SJSA1 (cell line): Measurements from ENCODE around the gene ANXA2. TPM values are rescaled to one million over a fixed set of nuclear protein-coding genes. Genes with fewer than 3 reads are reported as not detected.
"Not testable (repeated sequence)": the region's sequence is repeated elsewhere in the genome, so short reads cannot be mapped to it uniquely, and the experiment has no call there.

Experiments used
- DNase-seq, 2 experiments: peaks; one replicate each; pipeline ENCODE4 v3.0.0-alpha.2; 2015 to 2020; ENCODE audit warnings: low spot score in 2 of 2, low read depth in 1 of 2
- H3K27ac ChIP-seq: fragments of 250-450 bp; sonication (Bioruptor Pico); 2 replicates; pipeline ENCODE4 v1.5.1; 2020; ENCODE audit warnings: mild to moderate bottlenecking, moderate library complexity
- H3K27me3 ChIP-seq: fragments of 250-450 bp; sonication (Bioruptor Pico); replicated peaks from 2 replicates; pipeline ENCODE4 v1.5.1; 2020; ENCODE audit warnings: mild to moderate bottlenecking, moderate library complexity
- H3K36me3 ChIP-seq: fragments of 250-450 bp; sonication (Bioruptor Pico); 2 replicates; pipeline ENCODE4 v1.5.1; 2020; ENCODE audit warnings: mild to moderate bottlenecking
- H3K4me1 ChIP-seq: fragments of 250-450 bp; sonication (Bioruptor Pico); replicated peaks from 2 replicates; pipeline ENCODE4 v1.6.1; 2021; ENCODE audit warnings: mild to moderate bottlenecking
- H3K4me3 ChIP-seq: fragments of 250-450 bp; sonication (Bioruptor Pico); 2 replicates; pipeline ENCODE4 v1.5.1; 2020; ENCODE audit warnings: mild to moderate bottlenecking
- H3K9me3 ChIP-seq: fragments of 250-450 bp; sonication (Bioruptor Pico); replicated peaks from 2 replicates; pipeline ENCODE4 v1.5.1; 2020; ENCODE audit warnings: mild to moderate bottlenecking
- total RNA-seq: library from RNA; depleted of rRNA; stranded (reverse); fragments of >200 nt; shearing (Covaris generic); gene quantifications from 2 replicates; pipeline ENCODE4 v1.2.3, GENCODE V29; 2014

The ANXA2 gene
- total RNA-seq, 1 experiment from 2014 or later: 3,434 TPM

GRCh38 chr15:60404351-60404750 is 6.6 kb upstream of the ANXA2 start:
- H3K27ac ChIP-seq, H3K27me3 ChIP-seq, DNase-seq, H3K4me3 ChIP-seq, H3K9me3 ChIP-seq, H3K36me3 ChIP-seq: not testable (repeated sequence)
- H3K4me1 ChIP-seq: peaks cover 72% of the 10 kb centered on the region

DNA sequence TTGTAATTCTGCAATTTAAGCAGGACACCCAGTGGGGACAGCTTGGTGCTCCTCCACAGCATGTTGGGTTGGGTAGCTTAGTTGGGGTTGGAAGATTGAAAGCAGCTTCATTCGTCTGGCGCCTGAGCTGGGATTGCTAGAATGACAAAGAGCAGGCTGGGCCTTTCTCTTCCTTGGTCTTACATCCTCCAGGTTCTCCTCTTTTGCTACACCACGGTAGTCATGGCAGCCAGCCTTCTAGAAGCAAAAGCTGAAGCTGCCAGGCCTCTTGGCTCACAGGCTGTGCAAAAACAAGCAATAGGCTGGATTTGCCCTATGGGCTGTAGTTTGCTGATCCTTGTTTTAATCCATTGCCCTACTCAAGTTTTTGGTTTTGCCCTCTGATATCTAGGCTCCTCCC is 3.2 kb upstream of the ANXA2 start:
- Histone ChIP-seq H3K4me3 (no peak overlapping the region), H3K27me3 (no peaks in the 10 kb centered on the region), H3K36me3 (peaks cover 19% of the 10 kb centered on the region), H3K9me3 (no peaks in the 10 kb centered on the region), H3K27ac (peak overlapping the region; percentile 99; the same call in 1 of the 2 replicates), H3K4me1 (peaks cover 52% of the 10 kb centered on the region)
- no peak for DNase-seq

GRCh38 chr15:60399931-60400330 is 2.1 kb upstream of the ANXA2 start:
- Histone ChIP-seq H3K27me3 (no peaks in the 10 kb centered on the region), H3K4me3 (no peak overlapping the region), H3K36me3 (peaks cover 29% of the 10 kb centered on the region), H3K4me1 (peaks cover 61% of the 10 kb centered on the region), H3K27ac (peak overlapping the region; percentile 99), H3K9me3 (no peaks in the 10 kb centered on the region)
- DNase-seq: peak in 1 of 2 experiments; percentile 78

DNA sequence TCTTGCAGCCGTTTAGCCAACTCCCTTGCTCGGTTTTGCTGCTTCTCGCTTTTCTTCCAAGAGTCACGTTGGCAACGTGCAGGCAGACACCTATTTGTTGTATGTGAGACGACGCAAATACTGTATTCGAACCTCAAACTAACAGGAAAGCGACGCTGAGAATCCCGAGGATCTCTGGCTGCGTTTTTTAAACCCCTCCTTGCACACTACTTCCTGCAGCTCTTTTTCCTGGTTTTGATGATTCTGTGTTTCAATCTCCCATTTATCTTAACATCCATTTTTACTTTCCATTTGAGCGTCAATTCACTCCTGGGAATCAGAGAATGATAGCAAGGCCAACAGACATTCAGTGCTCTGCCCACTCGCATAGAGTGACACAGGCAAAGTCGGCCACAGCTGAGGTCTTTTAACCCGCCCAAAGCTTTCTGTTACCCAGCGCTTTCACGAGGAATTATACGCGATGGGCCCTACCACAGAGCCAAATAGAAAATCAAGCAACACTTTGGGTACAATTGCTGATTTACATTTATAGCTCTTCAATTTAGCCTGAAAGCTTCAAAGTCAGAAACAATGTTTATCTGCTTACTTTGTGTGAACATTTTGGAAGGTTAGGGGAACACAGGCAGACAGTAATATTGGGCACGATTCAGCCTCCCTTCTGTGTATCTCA is 1.6 kb upstream of the ANXA2 start:
- Histone ChIP-seq H3K9me3 (no peaks in the 10 kb centered on the region), H3K36me3 (peaks cover 34% of the 10 kb centered on the region), H3K4me1 (peaks cover 66% of the 10 kb centered on the region), H3K27ac (peak overlapping the region; percentile 99), H3K27me3 (no peaks in the 10 kb centered on the region), H3K4me3 (no peak overlapping the region)
- peak in 1 of 2 experiments; percentile 51 for DNase-seq

- Histone ChIP-seq H3K4me3 (peak overlapping the region; percentile 83), H3K27me3 (no peaks in the 10 kb centered on the region), H3K4me1 (peaks cover 76% of the 10 kb centered on the region), H3K36me3 (peaks cover 53% of the 10 kb centered on the region), H3K9me3 (no peaks in the 10 kb centered on the region), H3K27ac (peak overlapping the region; percentile 99)
- DNase-seq: peak; percentile 84 to 86
These were observed 621 bp downstream of the ANXA2 start for GRCh38 chr15:60396958-60397771.

- Histone ChIP-seq H3K36me3 (peaks cover 59% of the 10 kb centered on the region), H3K4me1 (peaks cover 77% of the 10 kb centered on the region), H3K27ac (peak overlapping the region; percentile 99), H3K27me3 (no peaks in the 10 kb centered on the region), H3K9me3 (no peaks in the 10 kb centered on the region), H3K4me3 (peak overlapping the region; percentile 83)
- DNase-seq: peak; percentile 48 to 53
These were observed 1.2 kb downstream of the ANXA2 start for GRCh38 chr15:60396560-60396957.

DNA sequence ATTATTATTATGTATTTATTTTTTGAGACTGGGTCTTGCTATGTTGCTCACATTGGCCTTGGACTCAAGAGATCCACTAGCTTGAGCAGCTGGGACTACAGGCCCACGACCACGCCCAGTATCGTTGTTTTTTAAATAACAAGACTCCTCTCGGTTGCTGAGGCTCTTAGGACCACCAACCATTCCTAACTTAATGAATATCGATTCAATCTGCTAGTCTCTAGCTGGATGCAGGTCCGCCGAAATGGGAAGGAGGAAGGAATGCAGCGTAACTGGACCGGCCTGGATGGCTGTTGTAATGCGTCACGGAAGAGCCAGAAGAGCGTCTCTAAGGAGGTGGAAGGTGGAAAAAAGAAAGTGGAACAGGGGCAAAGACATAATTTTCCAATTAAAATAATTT is 1.7 kb downstream of the ANXA2 start:
- Histone ChIP-seq H3K4me1 (peaks cover 77% of the 10 kb centered on the region), H3K27me3 (no peaks in the 10 kb centered on the region), H3K9me3 (no peaks in the 10 kb centered on the region), H3K36me3 (peaks cover 63% of the 10 kb centered on the region), H3K27ac (peak overlapping the region; percentile 99), H3K4me3 (peak overlapping the region; percentile 83)
- peak; percentile 37 to 61 for DNase-seq

DNA sequence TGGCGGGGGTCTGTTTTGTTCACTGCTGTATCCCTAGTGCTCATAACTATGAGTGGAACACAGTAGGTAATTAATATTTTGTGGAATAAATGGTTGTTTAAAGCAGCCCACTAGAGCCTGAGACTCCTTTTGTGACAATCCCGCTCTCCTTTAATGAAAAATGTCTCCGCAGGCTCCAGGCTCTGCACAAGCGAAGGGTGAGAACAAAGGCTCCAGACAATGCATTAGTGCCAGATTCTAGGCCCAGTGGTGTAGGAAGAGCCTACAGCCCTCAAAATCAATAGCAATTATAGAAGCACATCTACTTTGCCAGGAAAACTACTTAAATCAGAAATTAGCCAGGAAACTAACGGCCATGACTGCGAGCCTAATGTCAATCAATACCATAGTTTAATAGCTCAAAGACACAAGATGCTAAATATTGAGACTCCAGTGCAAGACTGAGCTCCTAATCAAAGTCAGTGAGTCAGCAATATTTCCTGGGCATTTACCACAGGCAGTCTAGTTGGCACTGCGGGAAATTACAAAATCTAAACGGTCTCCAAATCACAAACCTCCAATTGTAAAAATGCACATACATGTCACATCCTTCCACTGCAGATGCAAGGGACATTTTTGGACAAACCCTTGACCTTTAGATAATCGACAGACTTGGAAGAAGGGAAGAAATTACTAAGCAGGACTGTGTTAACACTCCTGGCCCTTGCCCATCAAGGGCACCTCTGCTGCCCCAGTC is 2.3 kb downstream of the ANXA2 start:
- Histone ChIP-seq H3K4me1 (peaks cover 77% of the 10 kb centered on the region), H3K36me3 (peaks cover 70% of the 10 kb centered on the region), H3K27me3 (no peaks in the 10 kb centered on the region), H3K27ac (peak overlapping the region; percentile 99), H3K4me3 (peak overlapping the region; percentile 83), H3K9me3 (no peaks in the 10 kb centered on the region)
- DNase-seq: peak in 1 of 2 experiments; percentile 30

DNA sequence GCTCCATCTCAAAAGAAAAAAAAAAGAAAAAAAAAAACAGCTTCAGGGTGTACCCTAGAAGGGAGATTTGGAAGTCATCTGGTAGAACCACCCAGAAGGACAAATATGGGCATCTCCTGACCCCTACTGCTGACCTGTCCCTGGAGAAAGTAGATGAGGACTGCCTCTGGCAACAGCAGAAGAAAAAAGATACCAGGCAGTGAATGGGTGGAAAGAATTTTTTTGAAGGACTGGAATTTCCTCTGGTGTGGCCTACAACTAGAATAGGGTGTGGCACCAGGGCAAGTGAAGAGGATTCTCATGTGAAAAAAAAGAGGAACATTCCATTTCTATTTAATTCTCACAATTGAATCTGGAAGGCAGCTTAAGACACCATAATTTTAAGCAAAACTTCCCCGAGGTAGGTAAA is 3.1 kb downstream of the ANXA2 start:
- H3K4me1 ChIP-seq: peaks cover 77% of the 10 kb centered on the region
- H3K4me3 ChIP-seq: peak overlapping the region; percentile 83
- DNase-seq: peak; percentile 67 to 83
- H3K36me3 ChIP-seq: peaks cover 77% of the 10 kb centered on the region
- H3K27me3 ChIP-seq: no peaks in the 10 kb centered on the region
- no peaks in the 10 kb centered on the region for H3K9me3 ChIP-seq
- peak overlapping the region; percentile 99 for H3K27ac ChIP-seq

GRCh38 chr15:60392986-60393790 is 4.6 kb downstream of the ANXA2 start:
- Histone ChIP-seq H3K27me3 (no peaks in the 10 kb centered on the region), H3K4me3 (no peak overlapping the region), H3K36me3 (peaks cover 86% of the 10 kb centered on the region), H3K27ac (peak overlapping the region; percentile 99), H3K9me3 (no peaks in the 10 kb centered on the region), H3K4me1 (peaks cover 72% of the 10 kb centered on the region)
- DNase-seq: peak; percentile 95

DNA sequence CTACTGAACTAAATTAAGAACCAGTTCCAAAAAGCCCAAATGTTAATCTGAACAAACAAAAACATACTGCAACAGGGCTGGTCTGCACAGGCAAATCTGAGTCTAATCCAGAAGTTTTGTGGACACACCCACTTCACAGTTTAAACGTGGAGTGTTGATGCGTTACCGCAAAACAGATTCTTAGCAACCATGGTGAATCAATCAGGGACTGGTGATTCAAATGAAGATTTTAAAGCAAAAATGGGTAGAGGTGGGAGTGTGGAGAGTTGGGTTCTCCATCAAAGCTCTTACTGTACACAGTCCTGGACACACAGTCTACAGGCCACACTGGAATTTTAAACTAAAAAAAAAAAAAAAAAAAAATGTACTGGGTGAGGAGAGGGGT is 5.2 kb downstream of the ANXA2 start:
- H3K27ac ChIP-seq: peak overlapping the region; percentile 99
- H3K36me3 ChIP-seq: peaks cover 89% of the 10 kb centered on the region
- H3K27me3 ChIP-seq: no peaks in the 10 kb centered on the region
- H3K9me3 ChIP-seq: no peaks in the 10 kb centered on the region
- peaks cover 73% of the 10 kb centered on the region for H3K4me1 ChIP-seq
- DNase-seq: peak in 1 of 2 experiments; percentile 60
- H3K4me3 ChIP-seq: no peak overlapping the region

GRCh38 chr15:60391722-60392315 is 6.0 kb downstream of the ANXA2 start:
- Histone ChIP-seq H3K4me3 (no peak overlapping the region), H3K9me3 (no peaks in the 10 kb centered on the region), H3K4me1 (peaks cover 80% of the 10 kb centered on the region), H3K27ac (peak overlapping the region; percentile 99), H3K27me3 (no peaks in the 10 kb centered on the region), H3K36me3 (peaks cover 89% of the 10 kb centered on the region)
- DNase-seq: peak in 1 of 2 experiments; percentile 21
